WERI-Rb-1 (cell line): ENCODE data around the gene MEGF11.

Experiments used
- DNase-seq: peaks from one replicate; pipeline ENCODE4 v3.0.0-alpha.2; 2020
- H3K27ac ChIP-seq: fragments of 250-450 bp; sonication (Bioruptor Pico); 2 replicates; pipeline ENCODE4 v1.5.1; 2020; ENCODE audit warnings: mild to moderate bottlenecking, moderate library complexity
- H3K27me3 ChIP-seq: fragments of 250-450 bp; sonication (Bioruptor Pico); 2 replicates; pipeline ENCODE4 v1.5.1; 2021; ENCODE audit warnings: mild to moderate bottlenecking, low read depth, moderate library complexity; ENCODE audit not compliant: insufficient read depth, severe bottlenecking
- H3K36me3 ChIP-seq: fragments of 250-450 bp; sonication (Bioruptor Pico); 2 replicates; pipeline ENCODE4 v1.5.1; 2020; ENCODE audit warnings: mild to moderate bottlenecking, moderate library complexity
- H3K4me3 ChIP-seq: 2 replicates; pipeline ENCODE4 v1.5.1; 2011; ENCODE audit warnings: low read depth, mild to moderate bottlenecking, control low read depth, low read length
- H3K9me3 ChIP-seq: fragments of 250-450 bp; sonication (Bioruptor Pico); 2 replicates; pipeline ENCODE4 v1.5.1; 2021; ENCODE audit warnings: mild to moderate bottlenecking, moderate library complexity; ENCODE audit not compliant: severe bottlenecking
- TF ChIP-seq, protein P1 (sequence below): IDR thresholded peaks from 2 replicates; pipeline ENCODE4 v1.5.1; 2011; ENCODE audit warnings: low read depth, mild to moderate bottlenecking, control low read depth, inconsistent platforms, low read length

Gene MEGF11

DNA sequence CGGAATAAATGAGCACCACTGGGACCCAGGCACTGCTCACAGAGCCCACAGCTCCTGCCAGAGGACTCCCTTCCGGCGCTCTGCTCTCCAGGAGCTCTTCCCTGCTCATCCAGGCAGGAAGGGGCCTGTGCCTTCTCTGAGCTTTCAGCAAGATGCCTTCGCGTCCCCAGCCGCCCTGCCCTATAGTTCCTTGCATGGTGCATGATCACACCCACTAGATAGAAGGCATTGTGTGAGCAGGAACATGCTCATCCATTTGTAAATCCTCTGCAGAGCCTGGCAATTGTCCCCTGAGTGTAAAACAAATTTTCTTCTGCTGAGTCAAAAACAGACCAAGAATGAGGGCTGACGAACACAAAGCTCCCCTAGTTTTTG is 181.6 kb downstream of the MEGF11 start:
- H3K9me3 ChIP-seq = no peaks in the 10 kb centered on the region
- no peak for DNase-seq
- H3K27me3 ChIP-seq = no peaks in the 10 kb centered on the region
- H3K4me3 ChIP-seq = no peak overlapping the region
- H3K27ac ChIP-seq = no peak overlapping the region
- H3K36me3 ChIP-seq = no peaks in the 10 kb centered on the region
- TF ChIP-seq, protein P1, sequence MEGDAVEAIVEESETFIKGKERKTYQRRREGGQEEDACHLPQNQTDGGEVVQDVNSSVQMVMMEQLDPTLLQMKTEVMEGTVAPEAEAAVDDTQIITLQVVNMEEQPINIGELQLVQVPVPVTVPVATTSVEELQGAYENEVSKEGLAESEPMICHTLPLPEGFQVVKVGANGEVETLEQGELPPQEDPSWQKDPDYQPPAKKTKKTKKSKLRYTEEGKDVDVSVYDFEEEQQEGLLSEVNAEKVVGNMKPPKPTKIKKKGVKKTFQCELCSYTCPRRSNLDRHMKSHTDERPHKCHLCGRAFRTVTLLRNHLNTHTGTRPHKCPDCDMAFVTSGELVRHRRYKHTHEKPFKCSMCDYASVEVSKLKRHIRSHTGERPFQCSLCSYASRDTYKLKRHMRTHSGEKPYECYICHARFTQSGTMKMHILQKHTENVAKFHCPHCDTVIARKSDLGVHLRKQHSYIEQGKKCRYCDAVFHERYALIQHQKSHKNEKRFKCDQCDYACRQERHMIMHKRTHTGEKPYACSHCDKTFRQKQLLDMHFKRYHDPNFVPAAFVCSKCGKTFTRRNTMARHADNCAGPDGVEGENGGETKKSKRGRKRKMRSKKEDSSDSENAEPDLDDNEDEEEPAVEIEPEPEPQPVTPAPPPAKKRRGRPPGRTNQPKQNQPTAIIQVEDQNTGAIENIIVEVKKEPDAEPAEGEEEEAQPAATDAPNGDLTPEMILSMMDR = no peak

DNA sequence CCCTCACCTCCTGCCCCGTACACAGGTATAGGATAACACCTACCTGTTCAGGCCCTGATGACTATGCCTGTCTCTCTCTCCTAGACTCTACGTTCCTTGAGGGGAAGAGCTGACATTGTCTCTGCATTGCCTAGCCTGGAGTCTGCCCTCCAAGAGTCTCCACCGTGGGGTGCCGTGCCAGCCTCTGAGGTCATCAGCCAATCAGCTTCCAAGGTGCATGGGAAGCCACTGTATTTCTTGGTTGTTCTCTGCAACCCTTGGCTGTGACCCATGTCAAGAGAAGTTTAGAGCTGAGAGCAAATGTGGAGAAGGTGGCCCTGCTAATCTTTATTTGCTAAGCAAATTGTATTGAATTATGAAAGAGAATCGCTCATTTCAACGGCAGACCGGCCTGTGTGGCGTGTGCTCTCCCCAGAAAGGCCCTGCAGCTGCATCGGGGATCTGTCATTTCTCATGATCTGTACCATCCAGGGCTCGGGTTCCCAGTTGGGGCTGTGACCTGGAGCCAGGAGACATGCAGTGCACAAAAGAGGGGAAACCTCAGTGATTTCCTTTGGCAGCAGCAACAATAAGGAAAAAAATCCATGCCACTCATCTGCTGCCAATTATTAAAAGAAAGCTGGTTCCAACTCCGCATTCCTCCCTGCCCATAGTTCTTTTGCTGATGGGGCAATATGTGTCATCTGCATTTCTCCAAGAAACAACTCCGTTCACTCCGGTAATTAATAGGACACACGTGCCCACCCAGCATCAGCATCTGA is 182.2 kb downstream of the MEGF11 start:
- Histone ChIP-seq H3K36me3 (no peaks in the 10 kb centered on the region), H3K4me3 (no peak overlapping the region), H3K9me3 (no peaks in the 10 kb centered on the region), H3K27ac (no peak overlapping the region), H3K27me3 (no peaks in the 10 kb centered on the region)
- TF ChIP-seq, protein P1 = no peak
- no peak for DNase-seq

DNA sequence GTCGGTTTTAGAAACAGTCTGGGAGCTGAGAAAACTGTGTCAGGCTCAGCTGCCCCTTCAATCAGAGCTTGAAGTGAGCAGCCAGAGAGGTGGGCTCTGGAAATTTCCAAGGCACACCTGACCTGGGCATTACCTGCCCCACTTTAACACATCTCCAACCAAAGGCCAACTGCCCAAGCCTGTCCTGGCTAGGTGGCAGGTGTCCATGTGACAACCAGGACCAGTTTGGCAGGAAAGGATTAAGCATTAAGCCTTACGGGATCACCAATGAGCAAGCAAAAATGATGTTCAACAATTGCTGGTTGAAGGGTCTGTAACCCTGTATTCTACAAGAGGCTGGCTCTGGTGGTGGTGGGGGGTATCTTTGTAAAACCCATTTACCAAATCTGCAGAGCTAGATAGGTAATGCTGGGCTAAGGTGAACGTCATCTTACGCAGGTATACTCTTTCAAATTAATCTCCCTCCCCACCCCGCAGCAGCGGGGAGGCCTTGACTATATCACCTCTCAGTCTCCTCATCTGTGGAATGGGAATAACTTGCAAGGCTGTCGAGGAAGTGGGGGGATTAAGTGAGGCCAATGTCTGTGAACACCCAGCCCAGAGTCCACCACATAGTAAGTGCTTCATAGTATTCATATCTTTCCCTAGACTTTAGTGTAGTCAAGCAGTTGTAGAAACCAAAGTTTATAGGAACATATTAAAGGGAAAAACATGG is 183.2 kb downstream of the MEGF11 start:
- no peak for DNase-seq
- Histone ChIP-seq H3K27ac (no peak overlapping the region; the same call in 1 of the 2 replicates), H3K36me3 (no peaks in the 10 kb centered on the region), H3K27me3 (no peaks in the 10 kb centered on the region), H3K9me3 (no peaks in the 10 kb centered on the region), H3K4me3 (no peak overlapping the region)
- TF ChIP-seq, protein P1 = no peak

DNA sequence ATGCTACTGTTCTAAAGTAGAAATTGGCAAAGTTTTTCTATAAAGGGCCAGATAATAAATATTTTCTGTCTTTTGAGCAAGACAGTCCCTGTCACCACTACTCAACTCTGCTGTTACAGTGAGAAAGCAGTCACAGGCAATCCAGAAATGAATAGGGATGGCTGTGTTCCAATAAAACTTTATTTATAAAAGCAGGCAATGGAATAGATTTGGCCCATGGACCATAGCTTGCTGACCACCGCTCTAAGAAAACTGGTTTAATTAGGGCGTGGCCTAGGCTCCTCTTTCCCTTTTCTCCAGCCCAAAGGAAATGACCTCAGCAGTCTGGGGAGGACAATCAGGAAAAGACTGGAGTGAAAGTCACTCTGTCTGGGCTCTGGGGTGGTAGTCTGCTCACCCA is 183.8 kb downstream of the MEGF11 start:
- no peak overlapping the region for H3K4me3 ChIP-seq
- no peak overlapping the region for H3K27ac ChIP-seq
- TF ChIP-seq, protein P1 = no peak
- H3K36me3 ChIP-seq = no peaks in the 10 kb centered on the region
- DNase-seq = no peak
- H3K9me3 ChIP-seq = no peaks in the 10 kb centered on the region
- no peaks in the 10 kb centered on the region for H3K27me3 ChIP-seq

DNA sequence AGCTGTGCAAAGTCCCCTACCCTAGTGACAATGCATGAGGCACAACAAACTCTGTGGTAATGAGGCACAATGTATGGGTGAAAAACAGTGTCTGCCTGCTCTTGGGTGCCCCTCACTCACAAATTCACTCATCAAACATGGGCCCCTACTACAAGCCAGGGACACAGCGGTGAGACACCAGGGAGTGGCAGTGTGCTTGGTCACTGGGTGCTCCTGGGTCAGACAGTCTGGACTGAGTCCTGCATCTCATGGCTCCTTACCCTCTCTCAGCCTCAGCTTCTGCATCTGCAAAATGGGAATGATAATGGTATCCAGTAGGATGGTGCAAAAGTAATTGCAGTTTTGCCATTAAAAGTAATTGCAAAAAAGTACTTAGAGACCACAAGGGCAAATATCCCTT is 184.7 kb downstream of the MEGF11 start:
- Histone ChIP-seq H3K27me3 (no peaks in the 10 kb centered on the region), H3K9me3 (no peaks in the 10 kb centered on the region), H3K36me3 (no peaks in the 10 kb centered on the region), H3K4me3 (no peak overlapping the region), H3K27ac (no peak overlapping the region)
- TF ChIP-seq, protein P1 = no peak
- no peak for DNase-seq

DNA sequence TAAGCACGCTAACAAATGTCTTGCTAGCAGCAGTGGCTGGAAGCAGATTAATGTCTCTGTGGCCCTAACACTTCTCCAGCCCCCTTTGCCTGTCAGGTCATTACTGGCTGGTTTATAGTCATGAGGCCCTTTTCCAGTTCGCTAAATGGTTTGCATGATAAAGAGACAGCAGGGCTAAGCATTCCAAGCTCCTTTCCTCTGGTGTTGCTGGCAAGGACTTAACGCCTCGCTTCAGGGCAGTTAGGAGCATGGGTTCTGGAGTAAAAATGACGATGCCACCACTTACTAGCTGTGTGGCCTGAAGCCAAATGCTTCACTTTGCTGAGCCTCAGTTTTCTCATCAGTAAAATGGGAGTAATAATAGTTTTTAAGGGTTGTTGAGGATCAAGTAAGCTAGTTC is 185.9 kb downstream of the MEGF11 start:
- Histone ChIP-seq H3K27me3 (no peaks in the 10 kb centered on the region), H3K4me3 (no peak overlapping the region), H3K36me3 (no peaks in the 10 kb centered on the region), H3K9me3 (no peaks in the 10 kb centered on the region), H3K27ac (no peak overlapping the region)
- DNase-seq = no peak
- TF ChIP-seq, protein P1 = no peak
